HT-29 (cell line): Measurements from ENCODE around the gene MRPS23. TPM values are rescaled to one million over a fixed set of nuclear protein-coding genes. Genes with fewer than 3 reads are reported as not detected.

ENCODE experiments used
- DNase-seq: peaks from one replicate; pipeline ENCODE4 v3.0.0-alpha.2; 2015; ENCODE audit warnings: low spot score
- total RNA-seq: library from RNA; depleted of rRNA; stranded (reverse); fragments of >200 nt; shearing (Covaris generic); gene quantifications from 2 replicates; pipeline ENCODE4 v1.2.3, GENCODE V29; 2014

The MRPS23 gene
- total RNA-seq, 1 experiment from 2014 or later, result 39.9 TPM

DNA sequence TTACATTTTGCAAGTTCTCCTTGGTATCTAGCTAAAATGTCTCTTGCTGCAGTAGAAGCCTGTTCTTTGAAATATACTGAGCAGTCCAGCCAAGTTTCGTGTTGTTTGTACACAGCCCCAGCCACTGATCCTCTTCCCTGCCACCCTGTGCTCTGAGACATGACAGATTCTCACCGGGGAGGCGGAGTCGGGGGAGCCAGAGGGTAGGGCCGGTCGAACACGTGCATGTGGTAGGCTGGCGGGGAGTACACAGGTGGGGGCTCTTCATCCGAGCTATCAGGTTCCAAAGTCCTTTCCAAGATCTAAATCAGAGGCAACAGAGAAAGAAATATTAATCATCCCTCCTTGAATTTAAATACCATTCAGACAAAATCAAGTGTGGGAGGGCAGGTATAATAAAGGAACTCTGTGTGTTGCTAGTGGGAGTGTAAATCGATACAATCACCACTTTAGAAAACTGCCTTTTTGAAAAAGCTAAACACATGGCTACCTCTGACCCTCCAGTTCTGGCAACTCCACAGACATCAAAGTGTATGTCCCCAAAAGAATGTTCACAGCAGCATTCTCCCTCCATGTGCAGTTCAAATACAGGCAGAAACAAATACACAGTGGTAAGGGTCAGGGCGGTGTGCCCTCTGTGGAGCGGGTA is 29.7 kb upstream of the MRPS23 start:
- peak; percentile 45 for DNase-seq

DNA sequence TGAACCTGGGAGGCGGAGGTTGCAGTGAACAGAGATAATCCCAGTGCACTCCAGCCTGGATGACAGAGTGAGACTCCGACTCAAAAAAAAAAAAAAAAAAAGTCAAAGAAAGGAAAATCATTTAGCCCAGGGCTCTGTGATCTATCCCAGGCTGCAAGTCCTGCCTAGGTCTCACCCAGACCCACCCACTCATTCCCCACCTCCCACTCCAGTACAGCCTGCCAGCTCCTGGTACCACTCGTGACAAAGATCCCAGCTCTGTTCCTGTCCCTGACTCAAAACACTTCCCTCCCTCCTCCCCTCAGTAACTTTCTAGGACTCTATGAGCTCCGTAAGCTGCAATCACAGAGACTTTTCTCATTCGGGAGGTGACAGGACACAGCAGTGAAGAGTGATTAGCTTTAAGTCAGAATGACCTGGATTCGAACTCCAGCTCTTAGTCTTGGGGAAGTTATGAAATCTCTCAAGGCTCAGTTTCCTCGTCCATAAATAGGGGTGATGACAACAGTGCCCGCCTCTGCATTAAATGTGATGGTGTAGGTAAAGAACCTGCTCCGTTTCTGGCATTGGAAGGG is 28.0 kb upstream of the MRPS23 start:
- no peak for DNase-seq

DNA sequence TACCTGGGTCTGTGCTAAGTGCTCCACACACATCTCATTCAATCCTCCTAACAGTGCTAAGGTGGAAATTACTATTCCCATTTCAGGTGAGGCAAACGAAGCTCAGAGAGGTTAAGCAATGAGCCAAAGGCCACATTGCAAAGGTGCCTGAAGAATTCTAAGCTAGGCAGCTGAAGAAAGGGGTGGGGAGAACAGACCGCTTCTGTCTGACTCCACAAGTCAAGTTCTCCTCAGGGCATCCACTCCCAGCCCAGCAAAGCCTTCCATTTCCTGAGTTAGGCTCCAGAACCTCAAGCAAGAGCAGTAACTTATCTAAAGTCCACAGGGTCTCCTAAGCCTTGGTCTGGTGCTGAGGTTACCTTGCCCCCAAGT is 27.0 kb upstream of the MRPS23 start:
- DNase-seq, result no peak

DNA sequence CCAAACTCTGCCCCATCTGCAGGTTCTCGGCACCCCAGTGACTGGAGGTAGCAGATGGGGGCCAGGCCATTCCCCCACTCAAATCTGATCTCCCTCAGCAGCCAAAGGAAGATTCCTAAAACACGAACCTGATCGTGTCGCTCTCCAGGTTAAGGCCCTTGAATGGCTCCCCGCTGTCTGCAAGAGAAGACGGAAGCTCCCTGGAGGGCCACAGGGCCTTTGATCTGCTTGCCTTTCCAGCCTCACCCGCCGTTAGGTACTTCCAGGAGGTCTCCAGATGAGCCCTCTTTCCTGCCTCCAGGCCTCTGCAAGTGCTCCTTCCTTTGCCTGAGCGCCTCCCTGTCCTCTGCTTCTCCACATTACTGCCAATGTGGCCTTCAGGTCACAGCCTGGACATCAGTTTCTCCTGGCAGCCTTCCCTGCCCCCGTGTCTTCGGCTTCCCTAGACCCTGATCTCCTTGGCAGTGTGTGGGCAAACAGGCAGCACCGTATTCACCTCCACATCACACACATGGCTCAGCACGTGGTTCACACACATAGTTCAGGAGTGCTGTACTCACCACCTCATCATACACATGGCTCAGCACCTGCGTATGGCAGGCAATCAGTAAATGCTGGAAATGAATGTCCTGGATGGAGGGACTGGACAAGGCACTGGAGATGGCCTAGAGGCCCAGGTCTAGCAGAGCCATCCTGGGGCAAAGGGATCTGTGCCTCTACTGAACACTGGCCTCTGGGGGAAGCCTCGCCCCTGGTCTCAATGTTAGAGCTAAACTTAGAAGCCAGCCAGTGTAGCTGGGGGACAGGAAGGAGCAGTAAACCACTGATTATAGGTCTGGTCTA is 26.4 kb upstream of the MRPS23 start:
- DNase-seq, result no peak

DNA sequence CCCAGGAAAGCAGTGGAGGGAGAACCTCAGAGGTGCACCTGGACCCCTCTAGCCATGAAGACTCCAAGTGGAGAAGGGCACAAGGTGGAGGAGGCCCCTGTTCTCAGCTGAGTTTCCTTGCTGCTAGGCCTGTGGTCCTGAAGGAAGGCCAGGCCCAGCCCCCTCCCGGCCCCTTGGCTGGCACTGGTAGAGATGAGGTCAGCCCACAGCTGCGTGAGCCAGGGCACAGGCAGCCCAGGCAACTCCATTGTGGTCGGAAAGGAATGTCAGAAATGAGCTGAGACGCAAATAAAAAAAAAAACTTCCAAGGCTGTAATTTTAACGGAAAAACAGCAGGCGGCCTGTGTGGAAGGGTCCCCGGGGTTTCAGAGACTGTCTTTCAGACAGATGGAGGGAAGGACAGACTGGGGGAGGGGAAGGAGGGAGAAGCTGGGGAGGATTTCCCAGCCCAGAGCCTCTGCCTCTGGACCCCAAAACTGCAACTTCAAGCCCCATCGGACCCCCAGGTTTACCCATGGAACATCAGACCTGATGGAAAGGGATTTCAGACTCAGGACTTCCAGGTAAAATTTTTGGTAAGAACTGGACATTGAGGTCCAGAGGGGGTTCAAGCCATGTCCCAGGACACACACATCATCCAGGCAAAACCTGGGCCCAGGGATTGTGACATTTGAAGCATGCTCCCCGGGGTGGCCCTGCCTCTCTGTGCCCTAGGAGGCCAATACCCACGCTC is 25.6 kb upstream of the MRPS23 start:
- DNase-seq, result peak; percentile 84

DNA sequence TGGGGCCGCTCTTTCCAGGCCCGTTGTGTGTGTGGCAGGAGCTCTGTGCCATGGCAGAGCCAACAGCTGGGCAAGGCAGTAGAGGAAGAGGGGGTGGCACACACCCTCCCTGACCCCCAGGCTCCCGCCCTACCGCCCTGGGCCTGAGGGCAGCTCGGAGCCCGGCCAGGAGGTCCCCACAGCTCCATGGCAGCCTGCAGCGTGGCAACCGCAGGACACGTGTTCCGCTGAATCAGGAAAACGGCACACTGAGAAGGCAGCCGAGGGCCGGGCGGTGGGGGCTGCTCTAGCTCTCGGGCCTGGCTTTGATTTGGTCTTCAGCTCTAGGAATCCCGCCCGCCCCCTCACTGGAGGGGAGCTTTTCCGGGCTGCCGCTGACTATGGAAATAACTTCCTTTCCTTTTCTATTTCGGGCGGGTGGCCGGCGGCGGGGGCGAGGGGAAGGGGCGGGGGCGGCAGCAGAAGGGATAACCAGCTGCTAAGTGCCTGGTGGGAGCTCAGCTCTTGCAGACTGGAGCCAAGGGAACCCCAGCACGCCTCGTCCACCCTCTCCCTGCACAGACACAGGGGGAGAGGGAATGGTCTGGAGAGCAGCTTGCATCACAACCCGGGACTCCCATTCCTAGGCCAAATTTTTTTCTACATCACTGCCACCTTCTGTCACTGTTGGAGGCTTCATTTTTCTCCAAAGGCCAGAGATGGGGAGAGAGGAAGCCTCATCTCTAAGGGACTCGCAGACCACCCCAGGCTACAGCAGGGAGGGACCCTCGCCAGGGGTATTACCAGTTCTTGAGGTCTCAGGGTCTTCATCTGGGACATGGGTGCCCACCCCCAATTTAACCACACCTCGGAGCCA is 24.8 kb upstream of the MRPS23 start:
- DNase-seq, result no peak

DNA sequence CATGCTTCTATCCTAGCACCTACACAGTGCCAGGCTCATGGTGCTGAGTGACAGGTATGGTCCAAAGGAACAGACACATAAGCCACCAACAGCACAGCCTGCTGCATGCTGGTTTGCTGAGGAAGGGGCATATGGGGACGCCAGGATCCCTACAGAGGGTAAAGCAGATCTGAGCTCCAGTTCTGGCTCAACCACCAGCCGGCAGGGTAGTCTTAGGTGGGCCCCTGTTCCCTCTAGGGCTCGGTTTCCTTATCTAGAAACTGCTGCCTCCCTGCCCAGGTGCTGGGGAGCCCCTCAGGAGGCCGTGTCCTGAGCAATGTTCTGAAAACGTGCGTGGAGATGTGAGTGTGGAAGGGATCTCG is 24.2 kb upstream of the MRPS23 start:
- DNase-seq, result no peak

DNA sequence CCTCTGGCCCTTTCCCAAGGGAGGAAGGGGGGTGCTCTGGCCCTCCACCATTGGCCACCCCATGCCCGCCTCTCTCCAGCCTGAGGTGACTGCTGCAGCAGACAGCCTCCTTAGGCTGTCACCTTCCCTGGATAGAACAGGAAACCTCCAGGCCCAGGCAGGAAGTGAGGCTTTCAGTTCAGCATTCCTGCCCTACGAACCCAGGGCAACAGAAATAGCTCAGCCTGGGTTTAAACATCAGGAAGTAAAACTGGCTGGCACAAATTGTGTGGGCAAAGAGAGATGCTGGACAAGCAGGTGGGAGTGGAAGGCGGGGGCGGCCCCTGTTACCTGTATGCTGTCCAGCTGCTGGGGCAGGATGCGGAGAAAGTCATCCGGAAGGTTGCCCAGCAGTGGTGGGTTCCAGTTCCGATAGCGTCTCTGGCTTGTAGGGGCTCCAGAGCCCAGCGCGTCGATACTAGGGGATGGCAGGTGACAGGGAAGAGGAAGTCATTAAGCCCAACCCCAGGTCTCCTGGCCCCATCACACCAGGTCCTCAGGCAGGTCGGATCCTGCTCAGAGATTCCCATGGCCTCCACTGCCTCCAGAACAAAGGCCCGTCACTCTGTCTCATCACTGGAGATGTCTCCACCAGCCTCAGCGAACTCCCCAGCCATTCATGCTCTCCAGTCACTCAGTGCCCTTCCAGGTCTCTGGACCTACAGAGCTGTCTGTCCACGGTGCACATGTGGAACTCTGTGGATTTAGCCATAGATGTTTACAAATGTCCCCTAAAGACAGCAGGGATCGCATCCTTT is 23.6 kb upstream of the MRPS23 start:
- DNase-seq, result no peak

DNA sequence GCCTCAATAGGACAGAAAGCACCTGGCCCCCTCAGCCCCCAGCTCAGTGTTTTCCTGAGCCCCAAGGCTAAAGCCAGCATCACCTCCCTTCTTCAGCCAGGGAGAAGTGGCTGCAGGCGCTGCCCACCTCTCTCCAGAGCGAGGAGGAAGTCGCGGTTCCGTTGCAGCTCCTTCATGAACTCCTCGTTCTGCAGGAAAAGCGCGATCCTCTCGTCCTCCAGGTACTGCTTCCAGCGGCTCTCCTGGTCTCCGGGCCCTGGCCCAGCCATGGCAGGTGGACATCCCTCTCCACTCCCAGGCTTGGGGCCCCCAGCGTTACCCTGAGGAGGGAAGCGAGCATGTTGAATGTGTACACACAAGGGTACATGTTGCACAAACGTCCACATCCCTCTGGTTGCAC is 22.7 kb upstream of the MRPS23 start:
- no peak for DNase-seq

DNA sequence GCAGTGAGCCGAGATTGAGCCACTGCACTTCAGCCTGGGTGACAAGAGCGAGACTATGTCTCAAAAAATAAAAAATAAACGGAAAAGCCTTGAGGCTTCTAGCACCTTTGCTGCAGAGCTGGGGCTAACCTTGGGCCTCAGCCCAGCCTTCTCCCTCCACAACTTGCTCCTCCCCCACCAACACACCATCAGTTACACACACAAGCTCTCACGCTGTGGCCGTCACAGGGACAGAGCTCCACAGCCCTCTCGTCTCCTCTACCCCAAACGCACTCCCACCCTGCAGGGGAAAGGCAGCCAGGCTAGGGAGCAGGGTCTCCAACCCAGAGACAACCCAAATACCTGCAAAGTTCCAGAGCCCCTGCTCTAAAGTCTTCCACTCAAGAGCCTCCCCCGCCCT is 22.0 kb upstream of the MRPS23 start:
- no peak for DNase-seq

DNA sequence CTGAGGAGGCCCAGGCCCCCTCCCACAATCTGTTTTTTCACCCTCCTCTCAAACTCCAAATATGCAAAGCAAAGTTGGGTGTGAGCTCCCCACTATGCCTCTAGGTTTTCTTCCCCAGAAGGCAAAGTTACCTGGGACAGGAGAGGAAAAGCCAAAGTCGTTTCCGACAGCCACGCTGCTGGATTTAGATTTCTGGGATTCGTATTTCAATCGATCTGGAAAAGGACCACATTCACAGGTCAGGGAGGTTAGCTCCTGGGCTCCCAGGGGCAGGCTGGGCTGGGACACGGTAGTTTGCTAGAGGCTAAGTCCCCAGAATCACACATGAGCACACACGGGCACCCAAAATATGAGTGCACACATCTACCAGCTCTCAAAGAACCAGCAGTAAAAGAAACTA is 21.3 kb upstream of the MRPS23 start:
- DNase-seq, result no peak

DNA sequence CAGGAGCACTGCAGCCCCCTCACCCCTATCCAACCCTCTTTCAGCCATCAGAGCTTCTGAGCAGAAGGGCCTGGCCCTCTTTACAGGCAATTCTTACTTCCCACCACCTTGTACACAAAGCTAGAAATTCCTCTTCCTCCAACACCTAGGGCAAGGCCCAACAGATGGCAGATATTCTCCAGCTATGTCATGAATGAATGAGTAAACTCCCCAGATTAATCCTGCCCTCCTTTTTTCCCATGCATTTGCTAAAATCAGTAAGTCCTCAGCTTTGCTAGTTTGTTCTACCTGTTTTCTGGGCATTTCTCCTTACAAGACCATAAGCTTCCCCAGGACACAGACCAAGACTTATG is 20.4 kb upstream of the MRPS23 start:
- no peak for DNase-seq

DNA sequence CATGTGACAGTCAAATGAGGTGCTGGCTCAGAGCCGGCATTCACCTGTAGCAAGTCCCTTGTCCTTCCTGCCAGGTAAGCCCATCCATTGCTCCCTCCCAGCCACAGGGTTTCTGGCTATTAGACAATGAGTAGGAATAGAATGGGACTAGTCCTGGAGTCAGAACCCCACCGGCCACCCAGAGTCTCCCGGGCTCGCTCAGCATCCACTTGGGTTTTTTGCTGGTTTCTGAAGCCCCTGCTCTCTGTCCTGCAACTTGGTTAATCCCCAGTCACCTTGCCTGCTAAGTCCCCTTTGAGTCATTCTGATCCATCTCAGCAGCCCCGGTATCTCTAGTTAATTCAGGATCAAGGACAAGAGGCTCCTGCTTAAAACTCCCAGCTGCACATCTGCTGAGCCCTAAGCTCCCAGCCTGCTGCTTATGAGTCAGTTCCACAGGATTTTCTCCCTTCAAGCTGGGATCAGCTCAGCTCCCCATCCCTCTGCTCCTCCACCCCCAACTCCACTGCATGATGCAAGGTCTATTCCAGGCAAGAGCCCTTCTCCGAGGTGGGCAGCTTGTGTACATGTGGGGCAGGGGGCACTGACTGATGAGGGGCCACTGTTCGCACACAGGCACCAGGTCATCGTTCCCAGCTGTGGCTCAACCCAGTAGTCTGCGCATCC is 19.9 kb upstream of the MRPS23 start:
- no peak for DNase-seq

DNA sequence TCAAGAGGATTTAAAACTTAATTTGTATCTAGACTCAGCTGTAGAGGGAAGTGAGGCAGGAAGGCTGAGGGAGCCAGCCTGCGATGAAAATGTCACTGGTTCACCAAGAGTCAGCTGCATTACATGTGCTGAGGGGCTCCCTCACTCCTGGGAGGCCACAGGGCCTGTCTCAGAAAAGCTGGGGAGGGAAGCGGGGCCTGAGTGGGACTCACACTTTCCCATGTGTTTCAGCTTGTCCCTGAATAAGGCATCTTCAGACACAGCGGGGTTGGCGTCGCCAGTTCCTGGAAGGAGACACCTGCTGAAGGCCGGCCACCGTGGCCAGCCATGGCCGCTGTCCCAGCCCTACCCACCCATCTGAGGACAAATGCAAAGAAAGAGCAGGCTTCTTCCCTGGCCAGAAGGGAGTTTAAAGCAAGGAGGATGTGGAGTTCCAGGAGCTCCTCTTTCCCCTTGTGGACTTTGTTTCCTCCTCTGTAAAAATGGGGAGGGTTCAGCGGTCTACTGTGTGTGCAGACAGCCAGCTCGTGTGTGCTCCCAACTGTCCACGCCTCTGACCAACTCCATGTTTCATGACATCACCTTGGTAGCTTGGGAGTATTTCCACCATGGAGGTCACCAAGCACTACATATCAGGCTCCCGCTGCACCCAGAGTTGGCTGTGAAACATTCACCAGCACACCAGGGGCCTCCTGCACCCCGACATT is 19.2 kb upstream of the MRPS23 start:
- DNase-seq, result no peak

DNA sequence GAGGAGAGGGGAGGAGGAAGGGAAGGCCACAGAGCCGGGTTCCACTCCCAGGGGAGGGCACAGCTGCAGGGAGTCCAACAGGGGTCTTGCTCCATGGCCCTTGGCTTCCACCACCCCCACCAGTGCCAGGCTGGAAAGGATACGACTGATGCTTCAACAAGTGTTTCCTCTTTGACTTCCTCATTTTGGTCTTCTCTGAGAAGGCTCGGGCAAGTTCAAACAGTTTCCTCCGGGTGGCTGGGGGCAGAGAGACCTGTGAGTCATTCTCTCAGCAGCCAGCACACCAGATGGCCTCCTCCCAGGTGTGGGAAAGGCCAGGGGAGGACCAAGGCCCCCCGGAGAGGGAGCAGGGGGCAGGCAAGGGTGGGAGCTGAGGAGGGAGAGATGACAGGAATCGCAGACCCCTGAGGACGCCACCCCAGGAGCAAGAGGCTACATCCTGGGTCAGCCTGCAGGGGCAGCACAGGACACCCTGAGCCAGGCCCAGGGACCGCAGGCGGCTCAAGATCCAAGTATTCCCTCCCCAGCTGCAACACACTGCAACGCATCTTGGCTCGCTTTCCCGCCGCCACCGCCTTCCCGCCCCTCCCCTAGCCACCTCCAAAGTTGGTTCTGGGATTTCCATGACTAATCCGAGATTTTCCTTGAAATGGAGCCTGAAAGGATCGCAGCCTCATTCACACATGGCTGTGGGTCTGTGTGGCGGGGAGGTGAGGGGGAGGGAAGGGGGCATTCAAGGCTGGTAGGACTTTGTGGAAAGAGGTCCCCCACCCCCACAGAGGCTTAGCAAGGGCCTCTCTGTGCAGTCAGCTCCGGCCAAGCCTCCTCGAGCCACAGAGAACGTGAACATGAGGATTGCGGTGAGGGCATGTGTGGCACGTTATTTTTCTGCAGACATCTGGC is 18.4 kb upstream of the MRPS23 start:
- peak; percentile 88 for DNase-seq

DNA sequence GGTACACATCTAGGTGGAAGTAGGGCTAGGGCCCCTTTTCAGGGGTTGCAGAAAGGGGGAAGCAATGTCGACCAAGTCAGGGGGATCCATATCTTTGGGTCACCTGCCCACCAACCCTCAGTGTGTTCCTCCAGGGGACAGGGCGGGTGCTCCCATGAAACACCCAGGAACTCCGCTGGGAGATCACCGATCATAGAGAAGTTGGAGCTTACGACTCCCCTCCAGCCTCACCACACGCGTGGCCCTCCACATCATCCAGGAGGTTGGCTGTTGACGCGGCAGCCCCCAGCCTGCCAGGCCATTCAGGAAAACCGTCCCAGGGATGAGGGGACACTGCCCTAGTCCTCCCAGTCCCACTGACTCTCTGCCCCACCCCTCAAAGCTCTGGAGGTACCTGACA is 17.3 kb upstream of the MRPS23 start:
- DNase-seq, result no peak

DNA sequence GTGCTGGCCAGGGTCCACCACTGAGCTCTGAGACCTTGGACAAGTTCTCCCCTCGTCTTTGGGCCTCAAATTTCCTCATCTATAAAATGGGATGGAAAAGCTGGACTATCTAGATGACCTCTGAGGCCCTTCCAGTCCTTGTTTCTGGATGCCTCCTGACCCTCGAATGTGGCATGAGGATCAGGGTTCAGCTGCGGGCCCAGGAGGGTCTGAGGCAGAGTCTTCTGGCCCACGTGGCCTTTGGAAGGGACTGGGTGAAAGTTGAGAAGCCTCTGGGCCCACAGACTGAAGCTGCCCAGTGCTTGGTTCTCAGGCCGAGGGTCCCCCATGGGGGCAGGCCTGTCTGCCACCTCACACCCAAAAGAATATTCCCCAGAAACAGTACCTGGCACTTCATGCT is 16.9 kb upstream of the MRPS23 start:
- no peak for DNase-seq

DNA sequence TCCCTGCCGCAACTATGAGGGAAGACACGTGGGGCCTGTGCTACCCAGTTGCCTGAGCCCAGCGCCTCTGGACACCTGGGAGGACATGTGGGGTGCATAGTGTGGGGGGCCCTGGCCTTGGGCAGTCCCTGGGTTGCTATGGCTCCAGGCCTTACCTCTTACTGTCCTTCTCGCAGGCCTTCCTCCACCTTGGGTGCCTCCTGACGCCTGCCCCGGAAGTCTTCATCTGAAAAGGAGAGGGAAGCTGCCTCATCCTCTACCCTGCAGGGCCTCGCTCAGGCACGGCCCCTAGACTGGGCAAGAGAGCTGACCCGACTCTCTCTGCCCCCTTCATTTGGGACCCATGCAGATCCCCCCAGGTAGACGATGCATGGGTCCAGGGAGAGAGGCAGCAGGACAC is 16.5 kb upstream of the MRPS23 start:
- no peak for DNase-seq
